Astrocyte (in vitro differentiated cells and primary cell): ENCODE data around the gene TRAPPC3. TPM values are rescaled to one million over a fixed set of nuclear protein-coding genes. Genes with fewer than 3 reads are reported as not detected.

ENCODE experiments used
- DNase-seq: peaks from one replicate; pipeline ENCODE4 v3.0.0-alpha.2; 2010; ENCODE audit warnings: low read depth
- FAIRE-seq: peaks from 2 replicates; lab custom pipeline; 2011; peaks lifted over from hg19 to GRCh38; lab: Jason Lieb, UNC
- H2AFZ ChIP-seq: 2 replicates; pipeline ENCODE4 v1.6.0; 2012; ENCODE audit warnings: low read depth, low read length, inconsistent platforms
- H3K27ac ChIP-seq: 2 replicates; pipeline ENCODE4 v1.5.1; 2011; ENCODE audit warnings: low read depth, low read length, inconsistent platforms
- H3K27me3 ChIP-seq: 2 replicates; pipeline ENCODE4 v1.6.0; 2011; ENCODE audit warnings: low read length, inconsistent platforms; ENCODE audit not compliant: insufficient read depth
- H3K36me3 ChIP-seq: 2 replicates; pipeline ENCODE4 v1.5.1; 2011; ENCODE audit warnings: low read length, inconsistent platforms; ENCODE audit not compliant: insufficient read depth
- H3K4me1 ChIP-seq: 2 replicates; pipeline ENCODE4 v1.5.1; 2011; ENCODE audit warnings: low read length, inconsistent platforms; ENCODE audit not compliant: insufficient read depth
- H3K4me2 ChIP-seq: 2 replicates; pipeline ENCODE4 v1.6.0; 2012; ENCODE audit warnings: low read length, inconsistent platforms
- H3K4me3 ChIP-seq: 2 replicates; pipeline ENCODE4 v1.5.1; 2011; ENCODE audit warnings: low read depth, mild to moderate bottlenecking, low read length, inconsistent platforms; ENCODE audit not compliant: insufficient read depth
- H3K79me2 ChIP-seq: 2 replicates; pipeline ENCODE4 v1.6.0; 2012; ENCODE audit warnings: mild to moderate bottlenecking, low read length, inconsistent platforms; ENCODE audit not compliant: insufficient read depth
- H3K9ac ChIP-seq: 2 replicates; pipeline ENCODE4 v1.6.0; 2012; ENCODE audit warnings: mild to moderate bottlenecking, low read length, inconsistent platforms
- H3K9me3 ChIP-seq: 2 replicates; pipeline ENCODE4 v1.5.1; 2012; ENCODE audit warnings: low read depth, mild to moderate bottlenecking, low read length, inconsistent platforms; ENCODE audit not compliant: insufficient read depth
- H4K20me1 ChIP-seq: 2 replicates; pipeline ENCODE4 v1.6.0; 2012; ENCODE audit warnings: low read length, inconsistent platforms; ENCODE audit not compliant: insufficient read depth
- H3K27ac Mint-ChIP-seq: one replicate; pipeline ENCODE4 v1.8.0; 2021; ENCODE audit warnings: mild to moderate bottlenecking, mixed read lengths; ENCODE audit not compliant: unreplicated experiment
- H3K27me3 Mint-ChIP-seq: one replicate; pipeline ENCODE4 v1.8.0; 2021; ENCODE audit warnings: low read depth, mixed read lengths; ENCODE audit not compliant: unreplicated experiment
- H3K36me3 Mint-ChIP-seq: one replicate; pipeline ENCODE4 v1.8.0; 2021; ENCODE audit warnings: low read depth, mixed read lengths; ENCODE audit not compliant: unreplicated experiment
- H3K4me1 Mint-ChIP-seq: one replicate; pipeline ENCODE4 v1.8.0; 2021; ENCODE audit warnings: low read depth, mixed read lengths; ENCODE audit not compliant: unreplicated experiment
- H3K4me3 Mint-ChIP-seq: one replicate; pipeline ENCODE4 v1.8.0; 2021; ENCODE audit warnings: mild to moderate bottlenecking, moderate library complexity, mixed read lengths; ENCODE audit not compliant: unreplicated experiment
- H3K9me3 Mint-ChIP-seq: one replicate; pipeline ENCODE4 v1.8.0; 2021; ENCODE audit warnings: mild to moderate bottlenecking, mixed read lengths; ENCODE audit not compliant: unreplicated experiment
- EZH2 ChIP-seq: IDR thresholded peaks from 2 replicates; pipeline ENCODE4 v1.6.1; 2012; ENCODE audit warnings: mild to moderate bottlenecking, low read length, inconsistent platforms; ENCODE audit not compliant: insufficient read depth
- total RNA-seq: library from RNA; stranded (reverse); gene quantifications from 2 replicates; pipeline ENCODE4 v1.2.1, GENCODE V29; 2021
- TF ChIP-seq, protein P1 (sequence below): IDR thresholded peaks from 2 replicates; pipeline ENCODE4 v1.5.1; 2011; ENCODE audit warnings: low read depth, mild to moderate bottlenecking, inconsistent platforms, low read length, moderate library complexity; ENCODE audit not compliant: insufficient read depth

The TRAPPC3 gene
- total RNA-seq, 1 donor from 2014 or later = 87.1 TPM

DNA sequence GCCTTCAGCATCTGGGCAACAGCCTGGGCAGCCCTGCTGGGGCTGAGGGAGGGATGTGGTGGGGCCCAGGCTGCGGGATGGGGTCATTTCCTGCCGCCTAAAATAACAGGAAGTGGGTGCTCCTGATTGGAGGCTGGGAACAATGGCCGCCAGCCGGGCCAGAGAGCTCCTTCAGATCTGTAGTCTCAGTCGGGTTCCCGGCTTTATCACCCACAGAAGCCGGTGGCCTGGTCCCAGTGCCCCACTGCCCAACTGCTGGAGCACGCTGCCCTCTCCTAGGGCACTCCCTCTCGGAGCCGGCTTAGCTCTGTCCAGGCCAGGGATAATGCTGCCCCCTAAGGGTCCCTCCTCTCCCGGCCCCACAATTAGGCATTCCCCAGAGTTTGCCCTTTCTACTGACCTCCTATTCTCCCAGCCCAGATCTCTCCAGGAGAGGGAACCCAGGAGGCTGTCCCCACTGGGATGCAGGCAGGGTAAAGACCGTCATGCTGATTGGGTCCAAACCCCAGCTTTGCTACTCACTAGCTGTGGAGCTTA lies 11.7 kb upstream of the TRAPPC3 start:
- Histone ChIP-seq H3K27ac (peak overlapping the region; percentile 83), H3K36me3 (peaks cover 19% of the 10 kb centered on the region), H3K4me2 (peak overlapping the region; percentile 88), H2AFZ (peak overlapping the region; percentile 48), H3K4me1 (peaks cover 45% of the 10 kb centered on the region), H3K9me3 (no peaks in the 10 kb centered on the region), H3K79me2 (peaks cover 100% of the 10 kb centered on the region), H3K9ac (peak overlapping the region; percentile 84), H4K20me1 (peaks cover 93% of the 10 kb centered on the region), H3K27me3 (no peaks in the 10 kb centered on the region), H3K4me3 (peak overlapping the region; percentile 53)
- DNase-seq (peak; percentile 50), FAIRE-seq (no peak)
- peak overlapping the region; percentile 63 for H3K27ac Mint-ChIP-seq
- peak overlapping the region; percentile 78 for H3K4me3 Mint-ChIP-seq
- peaks cover 11% of the 10 kb centered on the region for H3K36me3 Mint-ChIP-seq
- H3K4me1 Mint-ChIP-seq = peaks cover 54% of the 10 kb centered on the region
- TF ChIP-seq EZH2 = no peak
- TF ChIP-seq, protein P1, sequence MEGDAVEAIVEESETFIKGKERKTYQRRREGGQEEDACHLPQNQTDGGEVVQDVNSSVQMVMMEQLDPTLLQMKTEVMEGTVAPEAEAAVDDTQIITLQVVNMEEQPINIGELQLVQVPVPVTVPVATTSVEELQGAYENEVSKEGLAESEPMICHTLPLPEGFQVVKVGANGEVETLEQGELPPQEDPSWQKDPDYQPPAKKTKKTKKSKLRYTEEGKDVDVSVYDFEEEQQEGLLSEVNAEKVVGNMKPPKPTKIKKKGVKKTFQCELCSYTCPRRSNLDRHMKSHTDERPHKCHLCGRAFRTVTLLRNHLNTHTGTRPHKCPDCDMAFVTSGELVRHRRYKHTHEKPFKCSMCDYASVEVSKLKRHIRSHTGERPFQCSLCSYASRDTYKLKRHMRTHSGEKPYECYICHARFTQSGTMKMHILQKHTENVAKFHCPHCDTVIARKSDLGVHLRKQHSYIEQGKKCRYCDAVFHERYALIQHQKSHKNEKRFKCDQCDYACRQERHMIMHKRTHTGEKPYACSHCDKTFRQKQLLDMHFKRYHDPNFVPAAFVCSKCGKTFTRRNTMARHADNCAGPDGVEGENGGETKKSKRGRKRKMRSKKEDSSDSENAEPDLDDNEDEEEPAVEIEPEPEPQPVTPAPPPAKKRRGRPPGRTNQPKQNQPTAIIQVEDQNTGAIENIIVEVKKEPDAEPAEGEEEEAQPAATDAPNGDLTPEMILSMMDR = peak; percentile 13
- no peaks in the 10 kb centered on the region for H3K9me3 Mint-ChIP-seq
- no peaks in the 10 kb centered on the region for H3K27me3 Mint-ChIP-seq

DNA sequence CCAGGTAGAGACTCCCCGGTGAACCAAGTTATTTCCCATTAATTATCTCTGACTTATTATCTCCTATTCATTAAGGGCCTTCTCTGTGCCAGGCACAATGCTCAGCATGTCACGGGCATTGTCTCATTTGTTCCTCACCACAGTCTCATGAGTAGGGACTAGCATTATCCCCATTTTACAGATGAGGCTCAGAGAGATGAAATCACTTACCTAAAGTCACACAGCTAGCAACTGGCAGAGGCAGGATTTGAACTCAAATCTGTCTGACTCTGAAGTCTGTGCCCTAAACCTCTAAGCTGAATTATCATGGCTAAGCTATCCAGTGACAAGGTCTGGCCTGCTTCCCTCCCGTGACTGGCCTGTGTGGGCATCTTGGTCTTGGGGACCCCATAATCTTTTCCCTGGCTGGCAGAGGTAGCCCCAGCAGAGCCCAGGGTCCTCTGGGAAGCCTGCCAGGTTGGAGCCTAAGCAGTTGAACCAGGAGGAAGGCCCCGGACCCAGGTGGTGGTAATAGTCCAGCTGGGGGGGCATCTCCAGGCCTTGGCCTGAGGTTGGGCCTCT lies 11.2 kb upstream of the TRAPPC3 start:
- Histone ChIP-seq H3K4me2 (peak overlapping the region; percentile 88), H3K36me3 (peaks cover 19% of the 10 kb centered on the region), H3K27me3 (no peaks in the 10 kb centered on the region), H3K27ac (peak overlapping the region; percentile 83), H3K9ac (peak overlapping the region; percentile 84), H2AFZ (no peak overlapping the region), H4K20me1 (peaks cover 88% of the 10 kb centered on the region), H3K9me3 (no peaks in the 10 kb centered on the region), H3K4me1 (peaks cover 45% of the 10 kb centered on the region), H3K4me3 (peak overlapping the region; percentile 53), H3K79me2 (peaks cover 97% of the 10 kb centered on the region)
- Mint-ChIP-seq H3K9me3 (no peaks in the 10 kb centered on the region), H3K36me3 (peaks cover 11% of the 10 kb centered on the region), H3K27ac (peak overlapping the region; percentile 69), H3K4me1 (peaks cover 54% of the 10 kb centered on the region), H3K4me3 (peak overlapping the region; percentile 76), H3K27me3 (no peaks in the 10 kb centered on the region)
- DNase-seq (no peak), FAIRE-seq (no peak)
- TF ChIP-seq EZH2 = no peak
- TF ChIP-seq, protein P1 = no peak
